SW 1271 (cell line): ENCODE results near the gene KCNH3.
"Not testable (repeated sequence)": the region's sequence is repeated elsewhere in the genome, so short reads cannot be mapped to it uniquely, and the experiment has no call there.

Experiments used
- DNase-seq, 2 experiments: peaks; one replicate each; lab custom pipeline; 2025; lab: John Stamatoyannopoulos, UW

KCNH3 gene, protein sequence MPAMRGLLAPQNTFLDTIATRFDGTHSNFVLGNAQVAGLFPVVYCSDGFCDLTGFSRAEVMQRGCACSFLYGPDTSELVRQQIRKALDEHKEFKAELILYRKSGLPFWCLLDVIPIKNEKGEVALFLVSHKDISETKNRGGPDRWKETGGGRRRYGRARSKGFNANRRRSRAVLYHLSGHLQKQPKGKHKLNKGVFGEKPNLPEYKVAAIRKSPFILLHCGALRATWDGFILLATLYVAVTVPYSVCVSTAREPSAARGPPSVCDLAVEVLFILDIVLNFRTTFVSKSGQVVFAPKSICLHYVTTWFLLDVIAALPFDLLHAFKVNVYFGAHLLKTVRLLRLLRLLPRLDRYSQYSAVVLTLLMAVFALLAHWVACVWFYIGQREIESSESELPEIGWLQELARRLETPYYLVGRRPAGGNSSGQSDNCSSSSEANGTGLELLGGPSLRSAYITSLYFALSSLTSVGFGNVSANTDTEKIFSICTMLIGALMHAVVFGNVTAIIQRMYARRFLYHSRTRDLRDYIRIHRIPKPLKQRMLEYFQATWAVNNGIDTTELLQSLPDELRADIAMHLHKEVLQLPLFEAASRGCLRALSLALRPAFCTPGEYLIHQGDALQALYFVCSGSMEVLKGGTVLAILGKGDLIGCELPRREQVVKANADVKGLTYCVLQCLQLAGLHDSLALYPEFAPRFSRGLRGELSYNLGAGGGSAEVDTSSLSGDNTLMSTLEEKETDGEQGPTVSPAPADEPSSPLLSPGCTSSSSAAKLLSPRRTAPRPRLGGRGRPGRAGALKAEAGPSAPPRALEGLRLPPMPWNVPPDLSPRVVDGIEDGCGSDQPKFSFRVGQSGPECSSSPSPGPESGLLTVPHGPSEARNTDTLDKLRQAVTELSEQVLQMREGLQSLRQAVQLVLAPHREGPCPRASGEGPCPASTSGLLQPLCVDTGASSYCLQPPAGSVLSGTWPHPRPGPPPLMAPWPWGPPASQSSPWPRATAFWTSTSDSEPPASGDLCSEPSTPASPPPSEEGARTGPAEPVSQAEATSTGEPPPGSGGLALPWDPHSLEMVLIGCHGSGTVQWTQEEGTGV

DNA sequence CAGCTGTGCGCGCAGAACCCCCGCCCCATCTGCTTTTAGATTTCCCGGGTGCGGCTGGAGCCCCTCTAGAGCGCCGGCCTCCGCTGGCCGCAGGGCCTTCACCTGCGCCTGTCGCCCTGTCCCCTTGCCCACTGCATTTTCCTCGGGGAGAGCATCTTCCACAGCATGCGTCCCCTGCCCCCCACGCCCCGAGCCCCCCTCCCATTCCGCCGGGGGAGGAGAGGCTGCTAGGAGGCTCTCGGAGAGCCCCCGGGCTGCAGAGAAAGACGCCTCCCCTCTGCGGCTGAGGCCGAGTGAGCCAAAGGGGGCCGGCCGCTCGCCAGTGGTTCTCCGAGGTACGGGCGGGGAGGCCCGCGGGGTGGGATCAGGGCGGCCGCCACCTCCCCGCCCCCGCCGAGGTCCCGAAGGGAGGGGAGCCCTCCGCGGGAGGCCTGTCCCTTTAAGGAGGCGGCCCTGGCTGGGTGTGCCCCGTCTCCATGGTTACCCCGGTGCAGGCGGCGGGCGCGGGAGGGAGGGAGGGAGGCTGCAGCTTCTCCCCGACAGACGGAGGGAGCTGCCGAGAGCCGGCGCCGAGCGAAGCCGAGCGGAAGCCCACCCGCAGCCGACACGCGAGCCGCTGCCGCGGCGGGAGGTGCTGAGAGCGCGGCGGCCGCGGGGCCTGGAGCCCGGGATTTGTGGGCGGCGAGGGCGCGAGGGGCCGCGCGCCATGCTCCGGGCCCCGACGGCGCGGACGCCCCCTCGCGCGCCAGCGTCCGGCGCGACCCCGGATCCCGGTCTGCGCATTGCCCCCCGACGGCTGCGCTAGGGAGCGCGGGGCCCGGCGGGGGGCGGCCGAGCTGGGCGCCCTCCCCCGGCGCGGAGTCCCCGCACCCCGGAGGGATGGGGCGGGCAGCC, at the start of gene KCNH3:
KCNH3 (plus strand) TSS at position 521 of the 894 bp plus-strand sequence. CDS start 387 bp downstream, outside the sequence.
- DNase-seq, result peak; percentile 60 to 67

DNA sequence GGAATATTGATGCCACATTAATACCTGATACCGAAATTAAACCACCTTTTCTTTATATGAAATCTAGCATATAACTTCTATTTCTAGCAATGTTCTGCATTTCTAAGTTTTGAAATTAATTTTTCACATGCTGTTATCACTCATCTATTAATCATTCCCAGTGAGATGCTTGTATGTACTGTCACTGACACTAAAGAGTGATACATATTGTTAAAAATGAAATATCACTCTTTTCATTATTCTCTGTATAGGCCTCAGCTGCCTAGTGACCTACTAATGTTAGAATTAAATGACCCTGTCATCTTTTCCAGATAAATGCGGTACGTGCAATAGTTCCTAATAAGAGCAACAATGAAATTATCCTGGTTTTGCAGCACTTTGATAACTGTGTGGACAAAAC, 49.7 kb upstream of the KCNH3 start:
- DNase-seq, result no peak

DNA sequence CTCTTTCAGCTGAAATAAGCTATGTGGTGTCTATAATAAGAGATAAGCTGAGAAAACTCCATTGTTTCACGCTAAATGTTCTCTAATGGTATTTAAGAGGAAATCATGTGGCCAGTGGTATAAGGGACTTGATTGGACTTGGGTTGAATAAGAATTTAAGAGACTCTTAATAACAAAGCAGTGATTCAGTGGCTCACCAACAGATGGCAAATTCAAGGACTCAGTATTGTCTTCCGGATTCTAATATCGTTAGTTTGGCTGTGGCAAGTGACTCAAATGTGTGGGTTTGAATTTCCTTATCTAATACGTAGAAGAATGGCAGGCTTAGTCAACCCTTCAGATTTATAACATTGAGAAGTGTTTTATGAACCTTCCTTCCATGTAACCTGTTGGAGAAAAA, 49.1 kb upstream of the KCNH3 start:
- peak in 1 of 2 experiments; percentile 45 for DNase-seq

DNA sequence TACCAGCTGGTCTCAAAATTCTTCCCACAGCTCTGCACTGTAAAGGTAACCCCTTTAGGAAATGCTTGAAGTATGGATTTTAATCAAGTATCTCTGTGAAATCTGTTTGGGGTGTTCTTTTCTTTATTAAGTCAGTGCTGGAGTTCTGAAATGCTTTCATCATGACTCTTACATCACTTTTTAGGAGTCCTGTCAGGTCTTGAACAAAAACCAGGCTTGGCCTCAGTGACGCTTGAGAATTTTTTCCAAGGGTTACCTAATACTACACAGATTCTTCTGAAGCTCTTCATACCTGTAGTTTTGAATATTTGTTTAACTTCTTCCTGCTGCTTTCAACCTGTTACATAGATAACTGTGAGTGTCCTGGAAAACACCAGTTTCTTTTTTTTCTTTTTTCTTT, 47.0 kb upstream of the KCNH3 start:
- DNase-seq, result no peak

DNA sequence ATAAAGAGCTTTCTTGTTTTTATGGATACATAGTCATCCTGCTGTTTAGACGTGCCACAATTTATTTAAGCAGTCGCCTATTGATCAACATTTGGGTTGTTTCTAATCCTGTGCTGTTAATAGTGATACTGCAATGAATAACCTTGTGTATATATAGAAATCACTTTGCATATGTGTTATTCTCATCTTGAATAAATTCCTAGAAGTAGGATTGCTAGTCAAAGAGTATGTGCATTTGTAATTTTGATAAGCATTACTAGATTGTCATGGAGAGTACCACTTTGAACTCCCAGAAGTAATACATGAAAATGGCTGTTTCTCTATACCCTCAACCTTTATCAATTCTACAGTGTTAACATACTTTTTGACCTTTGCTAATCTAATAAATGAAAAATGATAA, 44.9 kb upstream of the KCNH3 start:
- no peak for DNase-seq

DNA sequence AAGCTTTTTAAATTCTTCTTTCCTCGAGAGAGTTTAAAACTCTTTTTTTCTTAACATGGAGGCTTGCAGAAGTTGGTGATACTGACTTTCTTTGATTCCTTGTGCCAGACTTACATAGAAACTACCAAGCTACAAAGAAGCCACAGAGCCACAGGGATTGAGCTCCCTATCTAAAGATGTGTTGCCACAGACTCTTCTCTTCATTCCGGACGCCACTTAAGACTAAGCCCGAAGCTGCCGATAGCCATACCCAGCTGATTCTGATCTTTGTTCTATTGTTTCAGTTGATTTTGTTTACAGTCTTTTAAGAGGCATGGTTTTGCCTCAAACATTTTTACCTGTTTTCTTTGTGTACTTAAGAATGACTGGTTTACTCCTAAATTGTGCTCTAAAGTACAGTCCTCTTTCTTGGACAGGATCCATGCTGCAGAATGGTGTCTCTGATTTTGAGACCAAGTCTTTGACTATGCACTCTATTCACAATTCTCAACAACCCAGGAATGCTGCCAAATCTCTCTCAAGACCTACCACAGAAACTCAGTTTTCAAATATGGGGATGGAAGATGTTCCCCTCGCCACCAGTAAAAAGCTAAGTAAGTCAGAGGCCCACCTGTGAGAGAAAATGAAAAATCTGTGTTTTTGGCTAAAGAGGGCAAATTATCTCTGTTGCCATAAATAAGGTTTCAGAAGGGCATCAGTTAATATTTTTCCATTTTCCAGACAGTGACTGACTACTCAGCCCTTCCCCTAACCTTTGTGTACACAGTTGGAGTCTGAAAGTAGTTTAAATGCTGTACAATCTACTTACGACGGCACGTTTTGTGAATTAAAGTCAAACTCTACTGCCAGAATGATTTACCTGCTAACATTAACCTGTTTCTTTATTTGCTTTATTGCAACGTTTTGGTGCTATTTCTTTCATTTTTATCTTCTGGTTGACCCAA, 42.1 kb upstream of the KCNH3 start:
- DNase-seq, result no peak

DNA sequence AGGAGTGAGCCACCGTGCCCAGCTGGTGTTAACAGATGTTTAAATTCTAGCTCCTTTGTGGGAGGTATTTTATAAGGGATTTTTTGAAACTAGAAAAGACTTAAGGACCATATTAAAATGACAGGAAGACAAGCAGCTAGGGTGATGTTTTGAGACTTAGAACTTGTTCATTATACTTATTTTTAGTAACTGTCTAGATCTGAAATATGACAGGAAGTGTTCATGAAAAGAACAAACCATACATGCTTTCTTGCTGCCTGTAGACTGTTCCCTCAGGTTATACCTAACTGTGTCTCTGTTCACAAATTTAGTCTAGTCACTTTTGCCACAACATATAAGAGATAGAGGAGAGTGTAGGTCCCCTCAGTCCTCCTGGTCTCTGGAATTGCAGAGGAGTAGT, 36.9 kb upstream of the KCNH3 start:
- no peak for DNase-seq

DNA sequence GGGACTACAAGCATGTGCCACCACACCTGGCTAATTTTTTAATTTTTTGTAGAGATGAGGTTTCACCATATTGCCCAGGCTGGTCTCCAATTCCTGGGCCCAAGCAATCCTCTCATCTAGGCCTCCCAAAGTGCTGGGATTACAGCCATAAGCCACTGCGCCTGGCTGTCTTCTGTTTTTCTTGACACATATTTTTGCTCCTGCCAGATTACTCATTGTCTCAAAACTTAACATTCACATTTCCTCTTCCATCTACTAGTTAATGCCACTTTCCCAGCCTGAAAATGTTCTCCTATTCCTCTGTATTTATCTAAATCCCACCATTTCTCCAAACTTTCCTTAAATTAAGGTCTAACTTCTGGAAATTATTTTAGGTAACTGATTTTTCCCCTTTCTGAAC, 36.2 kb upstream of the KCNH3 start:
- no peak for DNase-seq

DNA sequence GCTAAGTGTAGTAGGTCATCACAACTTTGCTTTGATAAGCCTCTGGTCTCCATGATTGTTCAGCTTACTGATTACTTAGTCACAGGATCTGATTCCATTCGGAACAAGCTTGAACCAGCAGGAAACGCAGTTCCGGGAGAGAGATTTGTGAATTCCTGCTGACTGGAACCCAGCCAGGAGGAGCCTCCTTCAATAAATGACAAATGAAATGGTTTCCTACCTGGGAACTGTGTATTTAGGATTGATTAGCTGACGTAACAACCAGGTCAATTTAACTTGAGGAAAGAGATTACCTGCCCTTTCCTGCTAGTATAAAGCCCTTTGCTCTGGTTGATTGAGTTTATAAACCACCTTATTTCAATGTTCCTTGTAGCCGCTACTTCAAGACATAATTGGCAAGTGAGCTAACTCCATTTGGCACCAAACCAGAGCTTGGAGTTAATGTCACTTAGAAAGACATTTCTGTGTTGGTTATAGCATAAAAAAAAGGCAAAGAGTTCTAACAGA, 35.1 kb upstream of the KCNH3 start:
- DNase-seq, result peak; percentile 64 to 85

DNA sequence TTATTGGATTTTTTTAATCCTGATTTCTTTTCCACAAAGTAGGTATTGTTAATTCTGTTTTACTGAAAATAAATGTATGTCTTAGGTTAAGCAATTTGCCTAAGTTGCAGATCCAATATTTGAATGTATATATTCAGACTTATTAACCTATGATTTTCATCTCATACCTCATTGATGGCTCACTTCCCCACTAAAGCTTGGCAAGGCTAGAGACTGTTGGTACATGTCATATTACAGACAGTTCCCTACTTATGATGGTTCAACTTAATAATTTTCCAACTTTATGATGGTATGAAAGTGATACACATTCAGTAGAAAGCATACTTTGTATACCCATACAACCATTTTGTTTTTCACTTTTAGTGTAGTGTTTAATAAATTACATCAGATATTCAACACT, 33.2 kb upstream of the KCNH3 start:
- DNase-seq, result peak in 1 of 2 experiments; percentile 28

DNA sequence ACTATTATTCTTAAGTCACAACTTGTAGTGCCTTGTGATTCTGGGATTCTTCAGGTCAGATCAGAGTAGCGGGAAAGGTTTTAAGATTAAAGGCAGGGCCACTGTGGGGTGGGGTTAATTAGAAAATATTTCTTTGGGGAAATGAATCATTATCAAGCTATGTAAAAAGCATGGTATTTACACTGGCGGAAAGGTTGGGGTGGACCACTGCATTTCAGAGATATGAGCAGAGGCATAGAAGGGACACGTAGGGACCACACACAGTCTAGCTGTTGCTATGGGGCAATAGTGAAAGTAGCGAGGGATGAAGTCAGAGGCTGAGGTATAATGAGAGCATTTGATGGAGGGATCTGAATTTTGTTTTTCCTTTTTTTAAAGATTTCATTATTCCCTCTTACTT, 31.7 kb upstream of the KCNH3 start:
- DNase-seq, result peak; percentile 67 to 92

DNA sequence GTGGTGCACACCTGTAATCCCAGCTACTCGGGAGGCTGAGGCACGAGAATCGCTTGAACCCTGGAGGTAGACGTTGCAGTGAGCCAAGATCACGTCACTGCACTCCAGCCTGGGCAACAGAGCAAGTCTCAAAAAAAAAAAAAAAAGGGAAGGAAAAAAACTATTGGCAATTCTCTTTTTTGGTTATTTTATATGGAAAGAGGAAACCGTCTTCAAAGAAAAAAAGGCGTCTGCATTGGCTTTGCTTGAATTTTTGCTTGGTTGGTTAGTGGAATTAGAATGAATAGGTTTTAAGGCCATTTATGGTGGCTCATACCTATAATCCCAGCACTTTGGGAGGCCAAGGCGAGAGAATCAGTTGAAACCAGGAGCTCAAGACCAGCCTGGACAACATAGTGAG, 29.1 kb upstream of the KCNH3 start:
- not testable (repeated sequence) for DNase-seq

DNA sequence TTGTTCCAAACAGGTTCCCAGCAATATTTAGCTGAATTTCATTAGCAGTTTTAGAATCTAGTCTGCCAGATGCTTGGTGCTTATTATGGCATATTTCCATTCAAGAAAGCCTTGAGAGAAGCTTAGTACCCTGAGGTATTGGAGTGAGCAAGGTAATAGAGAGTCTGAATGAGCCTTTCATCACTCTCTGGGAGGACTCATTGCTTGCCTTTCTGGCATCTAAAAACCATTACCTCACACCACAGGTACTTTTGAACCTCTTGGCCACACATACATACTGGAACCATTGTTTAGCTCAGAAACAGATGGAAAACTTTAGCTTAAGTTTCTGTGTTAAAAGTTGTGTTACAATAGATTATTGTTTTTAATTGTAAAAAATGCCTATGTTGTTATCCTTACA, 27.4 kb upstream of the KCNH3 start:
- no peak for DNase-seq

DNA sequence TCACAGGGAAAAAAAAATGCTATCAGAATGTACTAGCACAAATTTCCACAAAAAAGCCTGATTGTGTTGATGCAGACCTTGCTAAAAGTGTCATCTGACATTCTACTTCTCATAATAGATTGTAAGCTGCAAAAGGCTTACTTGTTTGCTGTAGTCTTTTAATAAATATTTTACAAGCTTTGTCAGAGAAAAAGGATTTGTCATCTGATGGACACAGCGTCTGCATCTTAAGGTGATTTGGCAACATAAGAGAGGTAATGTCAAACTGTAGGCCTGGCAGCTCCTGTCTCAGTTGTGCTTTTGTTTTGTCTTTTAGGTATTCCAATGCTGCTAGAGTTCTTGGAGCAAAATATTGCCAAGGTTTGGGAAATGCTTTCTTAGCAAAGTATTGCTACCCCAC, 26.3 kb upstream of the KCNH3 start:
- no peak for DNase-seq

DNA sequence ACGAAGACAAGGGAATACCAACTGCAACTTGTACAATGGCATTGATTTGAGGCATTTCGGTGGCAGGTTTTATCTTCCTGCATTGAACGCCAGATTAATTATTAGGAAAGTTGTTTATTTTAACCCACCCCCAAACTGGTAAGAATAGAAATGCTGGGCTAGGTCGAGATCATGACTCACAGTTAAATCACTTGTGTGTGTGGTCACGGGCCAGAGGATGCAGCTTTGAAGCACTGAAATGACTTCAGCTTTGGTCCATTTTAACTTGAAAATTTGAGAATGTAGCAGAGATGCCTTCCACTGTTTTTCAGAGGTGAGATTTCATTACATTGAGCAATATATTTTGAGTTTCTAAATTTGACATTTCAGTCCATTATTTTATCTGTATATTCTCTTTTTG, 23.6 kb upstream of the KCNH3 start:
- peak in 1 of 2 experiments; percentile 43 for DNase-seq

DNA sequence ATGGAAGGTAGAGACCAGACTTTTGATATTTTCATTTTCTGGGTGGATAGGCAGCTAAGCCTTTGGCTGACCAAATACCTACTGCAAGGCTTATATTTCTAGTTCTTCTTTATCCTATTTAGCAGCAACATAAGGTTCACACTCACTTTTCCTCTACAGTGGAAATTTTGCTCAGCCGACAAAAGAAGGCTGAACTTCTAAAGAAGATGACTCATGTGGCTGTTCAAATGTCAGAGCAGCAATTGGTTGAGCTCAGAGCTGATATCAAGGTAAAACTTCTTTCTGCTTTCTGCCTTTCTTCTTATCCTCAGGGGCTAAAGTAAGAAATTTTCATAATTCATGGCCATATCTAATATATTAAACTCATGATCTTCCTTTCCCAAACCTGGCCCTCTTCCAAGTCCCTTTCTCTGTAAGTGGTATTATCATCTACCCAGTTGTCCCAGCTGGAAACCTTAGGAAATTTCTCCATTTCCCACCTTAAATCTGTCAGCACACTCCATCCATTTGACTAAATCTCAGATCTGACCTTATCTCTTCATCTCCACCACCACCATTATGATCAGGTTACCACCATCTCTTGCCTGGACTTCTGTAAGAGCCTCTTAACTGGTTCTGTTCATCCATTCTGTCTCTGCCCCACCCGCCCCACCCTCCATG, 19.8 kb upstream of the KCNH3 start:
- peak in 1 of 2 experiments; percentile 11 for DNase-seq

DNA sequence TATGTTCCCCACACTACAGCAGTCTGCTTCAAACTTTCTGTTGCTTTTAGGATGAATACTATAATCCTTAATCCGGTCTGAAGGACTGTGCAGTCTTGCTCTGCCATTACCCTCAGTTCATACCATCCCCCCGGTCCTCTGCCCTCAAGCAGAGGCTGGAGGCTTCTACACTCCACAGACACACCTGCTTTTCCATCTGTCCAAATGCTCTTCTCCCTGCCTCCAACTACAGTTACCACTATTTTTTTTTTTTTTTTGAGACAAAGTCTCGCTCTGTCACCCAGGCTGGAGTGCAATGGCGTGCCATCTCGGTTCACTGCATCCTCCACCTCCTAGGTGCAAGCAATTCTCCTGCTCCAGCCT, 19.3 kb upstream of the KCNH3 start:
- no peak for DNase-seq

DNA sequence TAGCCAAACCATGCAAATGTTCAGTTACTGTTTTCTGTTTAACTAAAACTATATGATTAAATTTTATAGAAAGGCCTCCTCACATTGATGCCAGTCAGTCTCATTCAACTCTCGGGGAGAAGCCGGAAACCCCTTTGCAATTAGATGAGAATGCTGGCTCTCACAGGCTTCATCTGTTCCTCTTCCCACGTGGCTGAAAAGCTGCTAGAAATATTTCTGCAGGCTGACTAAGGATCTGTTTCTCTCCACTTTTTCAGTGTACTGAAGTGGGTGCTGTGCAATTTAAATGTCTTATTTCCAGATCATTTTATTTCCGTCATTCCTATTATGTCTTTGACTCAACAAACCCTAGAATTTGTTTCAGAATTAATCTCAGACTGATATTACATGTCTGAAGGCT, 17.4 kb upstream of the KCNH3 start:
- no peak for DNase-seq

DNA sequence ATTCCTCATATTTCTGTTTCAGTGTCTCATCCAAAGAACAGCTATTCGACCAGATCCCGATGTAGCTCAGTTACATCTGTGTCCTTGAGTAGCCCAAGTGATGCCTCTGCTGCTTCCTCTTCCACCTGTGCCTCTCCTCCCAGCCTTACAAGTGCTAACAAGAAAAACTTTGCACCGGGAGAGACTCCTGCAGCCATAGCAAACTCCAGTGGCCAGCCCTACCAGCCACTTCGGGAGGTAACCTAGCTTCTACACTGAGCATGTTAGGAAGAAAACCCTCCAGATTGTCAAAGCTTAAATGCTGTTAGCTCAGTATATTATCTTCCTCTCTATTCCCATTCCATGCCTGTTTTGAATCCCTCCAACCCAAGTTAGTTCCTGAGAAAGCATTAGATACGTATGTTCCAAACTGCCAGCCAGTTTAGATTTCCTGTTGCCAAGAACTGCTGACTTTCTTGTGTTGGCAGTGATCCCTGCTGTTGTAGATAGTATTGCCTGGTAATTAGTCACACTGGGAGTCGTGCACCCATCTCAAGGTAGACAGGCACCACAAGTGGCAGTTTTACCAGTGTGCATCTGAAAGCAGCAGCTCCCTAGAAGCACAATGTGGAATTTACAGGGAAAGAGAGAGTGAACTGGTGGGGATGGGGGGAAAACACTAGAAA, 14.0 kb upstream of the KCNH3 start:
- no peak for DNase-seq
